SKM-1 treated with dmso at 0.1 percent for 144 hours (cell line): Measurements from ENCODE around the gene LEAP2.
"Not testable (repeated sequence)": the region's sequence is repeated elsewhere in the genome, so short reads cannot be mapped to it uniquely, and the experiment has no call there.

Source experiments
- DNase-seq: peaks from one replicate; lab custom pipeline; 2025; ENCODE audit not compliant: unreplicated experiment; lab: John Stamatoyannopoulos, UW

LEAP2 gene

GRCh38 chr5:132840313-132840712 is 33.2 kb upstream of the LEAP2 start:
- no peak for DNase-seq

DNA sequence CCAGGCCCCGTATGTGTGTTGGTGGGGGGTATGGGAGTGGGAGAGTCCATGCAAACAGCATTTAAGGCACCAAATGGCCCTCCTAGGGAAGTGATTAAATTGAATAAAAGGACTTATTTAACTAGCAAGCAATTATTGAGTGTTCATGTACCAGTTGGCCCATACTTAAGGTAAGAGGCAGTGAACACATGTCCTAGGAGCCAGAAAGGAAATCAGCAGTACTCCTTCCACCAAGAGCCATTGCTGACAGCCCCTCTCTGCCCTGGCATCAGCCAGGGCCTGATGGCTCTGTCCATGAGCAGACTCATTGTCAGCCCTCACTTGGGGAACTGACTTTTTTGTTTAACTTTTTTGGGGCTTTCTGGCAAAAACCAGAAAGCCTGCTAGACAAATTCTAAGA is 32.6 kb upstream of the LEAP2 start:
- no peak for DNase-seq

- peak; percentile 8 for DNase-seq
Observed at GRCh38 chr5:132841305-132841704, 32.2 kb upstream of the LEAP2 start.

- no peak for DNase-seq
Observed at GRCh38 chr5:132848270-132848669, 25.2 kb upstream of the LEAP2 start.

- no peak for DNase-seq
Observed at GRCh38 chr5:132849347-132849746, 24.1 kb upstream of the LEAP2 start.

GRCh38 chr5:132850066-132850465 is 23.4 kb upstream of the LEAP2 start:
- DNase-seq, result no peak

DNA sequence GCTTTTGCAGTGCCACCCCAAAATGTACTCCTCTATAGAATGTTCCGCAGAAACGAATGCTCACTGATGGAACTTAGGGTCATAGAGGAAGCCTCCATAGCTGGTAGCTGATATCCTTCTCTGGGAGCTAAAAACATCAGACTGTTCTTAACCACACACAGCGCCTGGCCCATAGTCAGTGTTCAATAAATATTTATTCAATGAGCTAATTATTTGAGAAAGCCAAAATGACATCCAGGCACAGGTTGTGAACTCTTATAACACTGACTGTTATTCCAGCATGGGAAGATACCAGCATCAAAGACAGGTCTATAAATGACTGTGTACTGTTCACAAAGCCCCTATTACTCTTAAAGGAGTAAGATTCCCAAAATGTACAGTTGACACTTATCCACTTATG is 20.1 kb upstream of the LEAP2 start:
- no peak for DNase-seq

- no peak for DNase-seq
Observed at GRCh38 chr5:132853790-132854189, 19.7 kb upstream of the LEAP2 start.

- no peak for DNase-seq
Observed at GRCh38 chr5:132854301-132854700, 19.2 kb upstream of the LEAP2 start.

- not testable (repeated sequence) for DNase-seq
Observed at GRCh38 chr5:132854992-132855391, 18.5 kb upstream of the LEAP2 start.

GRCh38 chr5:132856011-132856410 is 17.5 kb upstream of the LEAP2 start:
- no peak for DNase-seq

DNA sequence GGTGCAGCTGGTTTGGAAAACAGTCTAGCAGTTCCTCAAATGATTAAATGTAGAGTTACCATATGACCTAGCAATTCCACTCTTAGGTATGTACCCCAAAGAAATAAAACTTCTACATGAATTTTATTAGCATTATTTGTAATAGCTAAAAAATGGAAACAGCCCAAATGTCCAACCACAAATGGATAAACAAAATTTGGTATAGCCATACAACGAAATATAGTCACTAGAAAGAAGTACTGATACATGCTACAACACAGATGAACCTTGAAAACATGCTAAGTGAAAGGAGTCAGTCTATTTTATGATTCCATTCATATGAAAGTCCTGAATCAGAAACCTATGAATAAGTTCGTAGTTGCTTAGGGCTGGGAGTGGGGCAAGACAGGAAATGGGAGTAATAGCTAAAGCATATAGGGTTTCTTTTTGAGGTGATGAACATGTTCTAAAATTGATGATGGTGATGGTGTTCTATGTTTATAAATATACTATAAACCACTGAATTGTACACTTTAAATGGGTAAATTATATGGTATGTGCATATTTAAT is 13.5 kb upstream of the LEAP2 start:
- no peak for DNase-seq

- DNase-seq, result no peak
Observed at GRCh38 chr5:132860742-132861141, 12.7 kb upstream of the LEAP2 start.

DNA sequence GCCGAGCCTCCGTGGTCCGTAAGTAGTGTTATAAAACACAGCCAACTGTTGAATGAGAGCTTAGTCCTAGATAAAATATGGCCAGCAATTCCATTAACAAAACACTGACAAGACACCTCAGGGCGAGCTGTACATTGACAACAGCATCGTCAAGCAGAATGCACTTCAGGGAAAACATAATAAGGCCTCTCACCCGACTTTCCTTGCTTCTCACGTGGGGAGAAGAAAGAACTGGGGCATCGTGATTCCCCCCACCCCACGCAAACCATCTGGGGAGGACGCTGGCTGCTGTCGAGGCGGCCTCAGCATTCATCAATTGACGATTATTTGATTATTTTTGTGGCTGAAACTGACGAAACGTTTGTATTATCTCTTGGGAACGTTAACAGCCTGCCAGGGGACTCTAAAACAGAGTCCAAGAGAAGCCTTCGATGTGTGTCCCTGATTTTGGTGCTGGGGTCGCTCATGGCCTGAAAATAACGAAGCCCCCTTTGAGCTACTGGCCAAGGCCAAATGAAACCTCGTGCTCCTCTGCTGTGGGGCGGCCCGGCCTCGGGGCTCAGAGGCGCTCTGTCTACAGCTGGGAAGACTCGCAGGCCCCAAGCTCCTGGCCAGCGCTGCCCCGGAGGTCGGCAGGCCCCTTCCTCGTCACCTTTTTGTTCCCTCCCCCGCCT is 7.7 kb upstream of the LEAP2 start:
- DNase-seq, result no peak

GRCh38 chr5:132866342-132867045 is 7.0 kb upstream of the LEAP2 start, which contains the start of the genes GDF9 and UQCRQ:
TSS of gene GDF9 (minus strand) at chr5:132866469. CDS start at chr5:132864533, 1,936 bp downstream.
TSS of gene UQCRQ (plus strand) at chr5:132866642. CDS start at chr5:132866882, 240 bp downstream.
- DNase-seq, result peak; percentile 99

GRCh38 chr5:132867046-132867451 is 6.4 kb upstream of the LEAP2 start:
- DNase-seq, result no peak

GRCh38 chr5:132868754-132869153 is 4.7 kb upstream of the LEAP2 start:
- DNase-seq, result no peak

DNA sequence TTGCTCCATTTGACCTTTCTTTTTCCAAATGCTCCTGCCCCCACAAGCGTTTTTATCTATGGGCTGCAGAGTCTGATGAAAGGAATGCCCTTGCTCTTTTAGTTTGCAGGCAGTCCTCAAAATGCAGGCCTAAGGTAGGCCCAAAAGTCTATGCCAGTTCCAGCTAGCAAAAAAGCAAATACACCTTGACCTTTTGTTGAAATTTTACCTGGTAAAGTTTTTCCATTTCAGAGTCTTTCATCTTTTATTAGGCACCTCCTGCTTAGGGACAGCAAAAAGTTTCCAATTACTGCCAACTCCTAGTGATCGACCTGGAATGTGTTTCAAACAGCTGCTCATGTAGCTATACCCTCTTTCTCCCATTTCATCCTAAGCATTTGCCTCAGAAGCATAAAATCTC is 2.7 kb upstream of the LEAP2 start:
- no peak for DNase-seq

GRCh38 chr5:132871459-132872284 is 1.8 kb upstream of the LEAP2 start:
- DNase-seq, result no peak

GRCh38 chr5:132872788-132873118 is 715 bp upstream of the LEAP2 start:
- DNase-seq, result no peak

DNA sequence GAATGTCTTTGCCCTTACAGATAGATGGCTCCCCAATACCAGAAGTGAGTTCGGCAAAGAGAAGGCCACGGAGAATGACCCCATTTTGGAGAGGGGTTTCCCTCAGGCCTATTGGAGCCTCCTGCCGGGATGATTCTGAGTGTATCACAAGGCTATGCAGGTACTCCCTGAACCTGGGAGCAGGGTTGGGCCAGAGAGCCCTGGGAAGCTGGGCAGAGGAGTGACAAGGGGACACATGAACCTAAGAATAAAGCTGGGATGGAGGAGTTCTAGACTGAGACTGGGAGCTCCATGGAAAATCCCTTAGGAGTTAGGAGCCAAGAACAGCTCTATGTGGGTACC is 433 bp downstream of the LEAP2 start:
- DNase-seq, result no peak
